GM23338 (cell line): ENCODE measurements around the gene NPC1. TPM values are rescaled to one million over a fixed set of nuclear protein-coding genes. Genes with fewer than 3 reads are reported as not detected.

Source experiments
- ATAC-seq: fragments of 200-7000 bp; cut with Tn5 transposase; 3 replicates; pipeline ENCODE4 v1.9.1; 2020
- DNase-seq: peaks from one replicate; pipeline ENCODE4 v3.0.0-alpha.2; 2015; ENCODE audit warnings: low spot score
- H2AFZ ChIP-seq: fragments of 200-600 bp; sonication (generic); 2 replicates; pipeline ENCODE4 v1.8.0; 2016; ENCODE audit warnings: antibody characterized with exemption, mild to moderate bottlenecking, moderate library complexity
- H3F3A ChIP-seq: fragments of 200-600 bp; sonication (generic); replicated peaks from 2 replicates; pipeline ENCODE4 v1.8.0; 2017; ENCODE audit warnings: antibody characterized with exemption, mixed run types, low read depth
- H3K27ac ChIP-seq: fragments of 200-600 bp; sonication (generic); 2 replicates; pipeline ENCODE4 v1.6.1; 2016; ENCODE audit warnings: low read depth
- H3K27me3 ChIP-seq: fragments of 200-600 bp; sonication (generic); 2 replicates; pipeline ENCODE4 v1.8.0; 2016; ENCODE audit warnings: mild to moderate bottlenecking, mixed run types, moderate library complexity; ENCODE audit not compliant: insufficient read depth
- H3K36me3 ChIP-seq: fragments of 200-600 bp; sonication (generic); 2 replicates; pipeline ENCODE4 v1.8.0; 2016; ENCODE audit warnings: mild to moderate bottlenecking; ENCODE audit not compliant: insufficient read depth
- H3K4me1 ChIP-seq: fragments of 200-600 bp; sonication (generic); 2 replicates; pipeline ENCODE4 v1.8.0; 2016; ENCODE audit warnings: mild to moderate bottlenecking, moderate library complexity; ENCODE audit not compliant: insufficient read depth
- H3K4me2 ChIP-seq: fragments of 200-600 bp; sonication (generic); 2 replicates; pipeline ENCODE4 v1.7.1; 2017; ENCODE audit warnings: mixed run types
- H3K4me3 ChIP-seq: fragments of 200-600 bp; sonication (generic); 2 replicates; pipeline ENCODE4 v1.6.1; 2016; ENCODE audit warnings: mixed run types
- H3K79me2 ChIP-seq: fragments of 200-600 bp; sonication (generic); replicated peaks from 2 replicates; pipeline ENCODE4 v1.8.0; 2017; ENCODE audit warnings: mild to moderate bottlenecking; ENCODE audit not compliant: insufficient read depth
- H3K9me2 ChIP-seq: fragments of 200-600 bp; sonication (generic); 2 replicates; pipeline ENCODE4 v1.8.0; 2017; ENCODE audit not compliant: insufficient read depth
- H4K20me1 ChIP-seq: fragments of 200-600 bp; sonication (generic); replicated peaks from 2 replicates; pipeline ENCODE4 v1.8.0; 2017; ENCODE audit warnings: mild to moderate bottlenecking; ENCODE audit not compliant: insufficient read depth
- H3K27ac Mint-ChIP-seq: 2 replicates; pipeline ENCODE4 v1.8.0; 2020; ENCODE audit warnings: inconsistent platforms, mild to moderate bottlenecking, moderate library complexity, mixed read lengths
- H3K27me3 Mint-ChIP-seq: 3 replicates; pipeline ENCODE4 v1.8.0; 2022; ENCODE audit warnings: low read depth, mild to moderate bottlenecking, moderate library complexity, mixed read lengths, inconsistent platforms; ENCODE audit not compliant: insufficient read depth, poor library complexity
- H3K36me3 Mint-ChIP-seq: 3 replicates; pipeline ENCODE4 v1.8.0; 2021; ENCODE audit warnings: low read depth, mild to moderate bottlenecking, inconsistent platforms, moderate library complexity, mixed read lengths
- H3K4me1 Mint-ChIP-seq: 3 replicates; pipeline ENCODE4 v1.8.0; 2020; ENCODE audit warnings: mild to moderate bottlenecking, inconsistent platforms, mixed read lengths
- H3K4me3 Mint-ChIP-seq: 3 replicates; pipeline ENCODE4 v1.8.0; 2021; ENCODE audit warnings: moderate library complexity, mild to moderate bottlenecking, inconsistent platforms, mixed read lengths
- H3K9me3 Mint-ChIP-seq: 3 replicates; pipeline ENCODE4 v1.8.0; 2020; ENCODE audit warnings: moderate library complexity, mild to moderate bottlenecking, inconsistent platforms, mixed read lengths
- CREB1 ChIP-seq: fragments of 250-450 bp; sonication (Bioruptor Pico); IDR thresholded peaks from 2 replicates; pipeline ENCODE4 v1.5.0; 2020; ENCODE audit warnings: low read depth, mild to moderate bottlenecking, moderate library complexity
- EZH2phosphoT487 ChIP-seq: fragments of 200-600 bp; sonication (generic); IDR thresholded peaks from one replicate; pipeline ENCODE4 v1.8.1; 2018; ENCODE audit warnings: antibody characterized with exemption; ENCODE audit not compliant: unreplicated experiment
- JUNB ChIP-seq: IDR thresholded peaks from one replicate; pipeline ENCODE4 v1.6.1; 2016; ENCODE audit warnings: antibody characterized with exemption; ENCODE audit not compliant: unreplicated experiment
- NANOG ChIP-seq: IDR thresholded peaks from 2 replicates; pipeline ENCODE4 v1.6.1; 2016; ENCODE audit warnings: antibody characterized with exemption, borderline replicate concordance
- STAT1 ChIP-seq: IDR thresholded peaks from one replicate; pipeline ENCODE4 v1.6.1; 2016; ENCODE audit warnings: antibody characterized with exemption; ENCODE audit not compliant: unreplicated experiment
- ZNF114 ChIP-seq: fragments of 250-450 bp; sonication (Bioruptor Pico); IDR thresholded peaks from 2 replicates; pipeline ENCODE4 v1.5.0; 2020; ENCODE audit warnings: mild to moderate bottlenecking, moderate library complexity
- polyA plus RNA-seq: library from polyadenylated mRNA; unstranded; fragments of >200 nt; fragmentation: Nextera tagmentation; extraction: Ambion mirVana; gene quantifications from 2 replicates; pipeline ENCODE4 v1.2.1, GENCODE V29; 2016
- total RNA-seq: library from RNA; depleted of rRNA; stranded (reverse); fragments of >200 nt; shearing (Covaris generic); gene quantifications from 2 replicates; pipeline ENCODE4 v1.2.3, GENCODE V29; 2014
- TF ChIP-seq, protein P1 (sequence below): IDR thresholded peaks from one replicate; pipeline ENCODE4 v1.6.1; 2018; ENCODE audit warnings: antibody characterized with exemption; ENCODE audit not compliant: unreplicated experiment
- TF ChIP-seq, protein P2 (sequence below): IDR thresholded peaks from 2 replicates; pipeline ENCODE4 v1.6.1; 2016; ENCODE audit warnings: antibody characterized with exemption
- TF ChIP-seq, protein P3 (sequence below), 2 experiments: fragments of 200-600 bp in 1 of 2; sonication (generic) in 1 of 2; conservative IDR thresholded peaks; 2 replicates each; pipeline versions ENCODE4 v1.5.1 to v1.6.1; 2016 to 2017; ENCODE audit warnings: antibody characterized with exemption in 2 of 2, low read depth in 2 of 2, mild to moderate bottlenecking in 2 of 2, moderate library complexity in 1 of 2

Gene NPC1
- total and polyA plus RNA-seq, 2 experiments from 2014 or later: 18.4 to 45.1 TPM

DNA sequence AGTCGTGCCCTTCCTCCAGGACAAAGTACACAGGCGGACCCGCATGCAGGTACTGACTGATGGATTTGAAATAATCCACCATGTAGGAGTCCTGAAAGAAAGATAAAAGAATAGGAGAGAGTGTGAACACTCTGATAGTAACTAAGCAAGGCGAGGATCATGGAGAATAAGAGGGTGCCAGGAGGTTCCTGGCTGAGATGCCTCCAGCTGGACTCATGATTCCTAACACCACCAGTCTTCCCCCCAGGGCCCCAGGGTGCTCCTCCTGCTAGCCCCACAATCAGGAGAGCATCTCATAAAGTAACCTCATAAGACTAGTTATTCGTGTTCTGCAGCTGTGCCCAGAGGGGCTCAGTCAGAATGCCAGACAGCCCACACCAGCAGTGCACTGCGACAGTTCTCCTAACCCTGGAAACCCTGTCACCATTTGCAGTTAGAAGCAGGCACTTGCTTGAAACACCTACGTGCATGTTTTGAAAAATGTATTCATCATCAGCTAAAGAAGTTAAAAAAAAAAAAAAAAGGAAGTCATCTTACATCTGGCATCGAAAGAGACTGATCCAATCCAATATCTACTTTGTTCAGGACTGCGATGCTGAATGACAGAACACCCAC lies 46.3 kb downstream of the NPC1 start (continued):
- TF ChIP-seq, protein P1, sequence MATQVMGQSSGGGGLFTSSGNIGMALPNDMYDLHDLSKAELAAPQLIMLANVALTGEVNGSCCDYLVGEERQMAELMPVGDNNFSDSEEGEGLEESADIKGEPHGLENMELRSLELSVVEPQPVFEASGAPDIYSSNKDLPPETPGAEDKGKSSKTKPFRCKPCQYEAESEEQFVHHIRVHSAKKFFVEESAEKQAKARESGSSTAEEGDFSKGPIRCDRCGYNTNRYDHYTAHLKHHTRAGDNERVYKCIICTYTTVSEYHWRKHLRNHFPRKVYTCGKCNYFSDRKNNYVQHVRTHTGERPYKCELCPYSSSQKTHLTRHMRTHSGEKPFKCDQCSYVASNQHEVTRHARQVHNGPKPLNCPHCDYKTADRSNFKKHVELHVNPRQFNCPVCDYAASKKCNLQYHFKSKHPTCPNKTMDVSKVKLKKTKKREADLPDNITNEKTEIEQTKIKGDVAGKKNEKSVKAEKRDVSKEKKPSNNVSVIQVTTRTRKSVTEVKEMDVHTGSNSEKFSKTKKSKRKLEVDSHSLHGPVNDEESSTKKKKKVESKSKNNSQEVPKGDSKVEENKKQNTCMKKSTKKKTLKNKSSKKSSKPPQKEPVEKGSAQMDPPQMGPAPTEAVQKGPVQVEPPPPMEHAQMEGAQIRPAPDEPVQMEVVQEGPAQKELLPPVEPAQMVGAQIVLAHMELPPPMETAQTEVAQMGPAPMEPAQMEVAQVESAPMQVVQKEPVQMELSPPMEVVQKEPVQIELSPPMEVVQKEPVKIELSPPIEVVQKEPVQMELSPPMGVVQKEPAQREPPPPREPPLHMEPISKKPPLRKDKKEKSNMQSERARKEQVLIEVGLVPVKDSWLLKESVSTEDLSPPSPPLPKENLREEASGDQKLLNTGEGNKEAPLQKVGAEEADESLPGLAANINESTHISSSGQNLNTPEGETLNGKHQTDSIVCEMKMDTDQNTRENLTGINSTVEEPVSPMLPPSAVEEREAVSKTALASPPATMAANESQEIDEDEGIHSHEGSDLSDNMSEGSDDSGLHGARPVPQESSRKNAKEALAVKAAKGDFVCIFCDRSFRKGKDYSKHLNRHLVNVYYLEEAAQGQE: no peak

DNA sequence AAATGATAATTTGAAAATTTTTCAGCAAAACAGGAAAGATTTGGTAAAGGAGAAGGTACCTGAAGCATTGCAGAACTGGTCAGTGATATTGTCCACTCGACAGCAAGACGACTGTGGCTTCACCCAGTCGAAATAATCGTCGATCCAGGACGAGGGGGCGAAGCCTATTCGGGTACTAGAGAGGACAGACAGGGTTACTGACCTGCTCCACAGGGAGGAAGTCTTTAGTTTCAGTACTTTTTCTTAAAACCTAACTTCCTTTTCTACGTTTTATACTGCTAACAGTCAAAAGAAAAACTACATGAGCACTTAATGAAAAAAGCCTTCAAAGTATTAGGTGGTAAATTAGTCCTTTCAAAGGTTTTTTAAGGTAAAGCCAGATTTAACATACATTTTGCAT lies 47.0 kb downstream of the NPC1 start:
- TF ChIP-seq JUNB: no peak
- TF ChIP-seq, protein P1: no peak
- TF ChIP-seq, protein P2, sequence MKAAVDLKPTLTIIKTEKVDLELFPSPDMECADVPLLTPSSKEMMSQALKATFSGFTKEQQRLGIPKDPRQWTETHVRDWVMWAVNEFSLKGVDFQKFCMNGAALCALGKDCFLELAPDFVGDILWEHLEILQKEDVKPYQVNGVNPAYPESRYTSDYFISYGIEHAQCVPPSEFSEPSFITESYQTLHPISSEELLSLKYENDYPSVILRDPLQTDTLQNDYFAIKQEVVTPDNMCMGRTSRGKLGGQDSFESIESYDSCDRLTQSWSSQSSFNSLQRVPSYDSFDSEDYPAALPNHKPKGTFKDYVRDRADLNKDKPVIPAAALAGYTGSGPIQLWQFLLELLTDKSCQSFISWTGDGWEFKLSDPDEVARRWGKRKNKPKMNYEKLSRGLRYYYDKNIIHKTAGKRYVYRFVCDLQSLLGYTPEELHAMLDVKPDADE: no peak
- Mint-ChIP-seq H3K4me1 (no peaks in the 10 kb centered on the region), H3K36me3 (peaks cover 79% of the 10 kb centered on the region), H3K27ac (no peak overlapping the region), H3K4me3 (no peak overlapping the region), H3K27me3 (no peaks in the 10 kb centered on the region), H3K9me3 (no peaks in the 10 kb centered on the region)
- Histone ChIP-seq H3K9me2 (no peaks in the 10 kb centered on the region), H3K79me2 (no peaks in the 10 kb centered on the region), H3K4me3 (no peak overlapping the region), H2AFZ (no peak overlapping the region), H3F3A (no peaks in the 10 kb centered on the region), H3K27me3 (no peaks in the 10 kb centered on the region), H3K36me3 (peaks cover 77% of the 10 kb centered on the region), H3K4me2 (no peak overlapping the region), H3K27ac (no peak overlapping the region), H4K20me1 (peaks cover 11% of the 10 kb centered on the region; the same call in 1 of the 2 replicates), H3K4me1 (no peaks in the 10 kb centered on the region)
- no peak for DNase-seq
- no peak for ATAC-seq

DNA sequence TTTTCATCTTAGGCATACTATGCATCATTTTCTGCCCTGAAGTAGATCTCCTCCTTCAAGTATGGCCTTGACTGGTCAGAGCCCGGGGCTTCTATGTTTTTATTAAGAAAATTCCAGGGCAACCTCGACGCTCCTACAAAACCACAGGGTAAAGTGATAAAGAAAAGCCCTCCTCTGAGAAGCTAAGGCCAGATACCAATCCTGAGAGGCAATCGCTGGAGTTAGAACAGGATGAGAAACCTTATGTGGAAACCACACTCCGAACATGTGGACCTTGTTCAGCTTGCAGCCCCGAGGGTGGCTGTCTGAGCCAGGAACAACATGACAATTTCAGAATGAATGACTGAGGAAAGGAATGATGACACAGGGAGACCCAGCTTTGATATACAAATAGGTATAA lies 47.4 kb downstream of the NPC1 start:
- Mint-ChIP-seq H3K9me3 (no peaks in the 10 kb centered on the region), H3K4me1 (no peaks in the 10 kb centered on the region), H3K27ac (no peak overlapping the region), H3K27me3 (no peaks in the 10 kb centered on the region), H3K36me3 (peaks cover 79% of the 10 kb centered on the region), H3K4me3 (no peak overlapping the region)
- peaks cover 11% of the 10 kb centered on the region; the same call in 1 of the 2 replicates for H4K20me1 ChIP-seq
- no peaks in the 10 kb centered on the region for H3K79me2 ChIP-seq
- H3K27me3 ChIP-seq: no peaks in the 10 kb centered on the region
- H3K36me3 ChIP-seq: peaks cover 73% of the 10 kb centered on the region
- TF ChIP-seq STAT1: no peak
- no peak for TF ChIP-seq ZNF114
- TF ChIP-seq EZH2phosphoT487: no peak
- TF ChIP-seq JUNB: no peak
- no peak for TF ChIP-seq CREB1 (CRISPR knock-in tag)
- no peak for TF ChIP-seq NANOG
- TF ChIP-seq, protein P3, sequence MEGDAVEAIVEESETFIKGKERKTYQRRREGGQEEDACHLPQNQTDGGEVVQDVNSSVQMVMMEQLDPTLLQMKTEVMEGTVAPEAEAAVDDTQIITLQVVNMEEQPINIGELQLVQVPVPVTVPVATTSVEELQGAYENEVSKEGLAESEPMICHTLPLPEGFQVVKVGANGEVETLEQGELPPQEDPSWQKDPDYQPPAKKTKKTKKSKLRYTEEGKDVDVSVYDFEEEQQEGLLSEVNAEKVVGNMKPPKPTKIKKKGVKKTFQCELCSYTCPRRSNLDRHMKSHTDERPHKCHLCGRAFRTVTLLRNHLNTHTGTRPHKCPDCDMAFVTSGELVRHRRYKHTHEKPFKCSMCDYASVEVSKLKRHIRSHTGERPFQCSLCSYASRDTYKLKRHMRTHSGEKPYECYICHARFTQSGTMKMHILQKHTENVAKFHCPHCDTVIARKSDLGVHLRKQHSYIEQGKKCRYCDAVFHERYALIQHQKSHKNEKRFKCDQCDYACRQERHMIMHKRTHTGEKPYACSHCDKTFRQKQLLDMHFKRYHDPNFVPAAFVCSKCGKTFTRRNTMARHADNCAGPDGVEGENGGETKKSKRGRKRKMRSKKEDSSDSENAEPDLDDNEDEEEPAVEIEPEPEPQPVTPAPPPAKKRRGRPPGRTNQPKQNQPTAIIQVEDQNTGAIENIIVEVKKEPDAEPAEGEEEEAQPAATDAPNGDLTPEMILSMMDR (conservative IDR thresholded peaks at IDR 0.05; ENCODE audit: low read depth in 2 of 2): no peak
- no peak overlapping the region for H3K4me3 ChIP-seq
- H3K4me1 ChIP-seq: no peaks in the 10 kb centered on the region
- H3K4me2 ChIP-seq: no peak overlapping the region
- no peak overlapping the region for H3K27ac ChIP-seq
- H3F3A ChIP-seq: no peaks in the 10 kb centered on the region
- no peaks in the 10 kb centered on the region for H3K9me2 ChIP-seq
- ATAC-seq: no peak
- no peak for DNase-seq
- H2AFZ ChIP-seq: no peak overlapping the region
